Kidney (tissue), 14 donors: ENCODE results near the gene MEF2D. TPM values are rescaled to one million over a fixed set of nuclear protein-coding genes. Genes with fewer than 3 reads are reported as not detected.

Source experiments
- DNase-seq, 5 donors: peaks; one replicate each; pipeline ENCODE4 v3.0.0-alpha.2; 2013 to 2020
- FAIRE-seq: peaks from 2 replicates; lab custom pipeline; 2012; peaks lifted over from hg19 to GRCh38; lab: Jason Lieb, UNC
- H3K27ac ChIP-seq, 2 donors: one replicate each; pipeline ENCODE4 v1.7.0; 2013; ENCODE audit warnings: low read depth in 2 of 2, low read length in 2 of 2, inconsistent platforms in 1 of 2
- H3K27me3 ChIP-seq: one replicate; pipeline ENCODE4 v1.7.1; 2013; ENCODE audit warnings: low read length, inconsistent platforms; ENCODE audit not compliant: control insufficient read depth, insufficient read depth
- H3K36me3 ChIP-seq, 3 donors: one replicate each; pipeline versions ENCODE4 v1.7.0 to v1.7.1; 2013; ENCODE audit warnings: low read length in 3 of 3, control low read depth in 1 of 3, inconsistent platforms in 1 of 3; ENCODE audit not compliant: insufficient read depth in 3 of 3, control insufficient read depth in 2 of 3
- H3K4me1 ChIP-seq, 3 donors: one replicate each; pipeline versions ENCODE4 v1.7.0 to v1.7.1; 2013; ENCODE audit warnings: low read length in 3 of 3, inconsistent platforms in 1 of 3, low read depth in 1 of 3; ENCODE audit not compliant: control insufficient read depth in 2 of 3, insufficient read depth in 2 of 3
- H3K4me3 ChIP-seq, 3 donors: one replicate each; pipeline versions ENCODE4 v1.7.0 to v1.8.1; 2013; ENCODE audit warnings: low read length in 3 of 3, control low read depth in 1 of 3, inconsistent platforms in 1 of 3
- H3K9ac ChIP-seq, 3 donors: one replicate each; pipeline versions ENCODE4 v1.7.0 to v1.7.1; 2013; ENCODE audit warnings: low read length in 3 of 3, control low read depth in 1 of 3, inconsistent platforms in 1 of 3
- H3K9me3 ChIP-seq, 3 donors: one replicate each; pipeline versions ENCODE4 v1.7.0 to v1.7.1; 2013; ENCODE audit warnings: low read length in 3 of 3, control low read depth in 1 of 3, inconsistent platforms in 1 of 3; ENCODE audit not compliant: control insufficient read depth in 2 of 3, insufficient read depth in 1 of 3
- intact Hi-C: fragments of 100-400 bp; cut with DNase I; formaldehyde crosslinking; loops from one replicate; pipeline ENCODE4 v1.11.1; 2022
- polyA plus RNA-seq: library from polyadenylated mRNA; stranded (reverse); fragments of 350-450 nt; fragmentation: Illumina TruSeq; extraction: RNeasy Lipid Tissue Mini Kit (QIAGEN cat#74804); gene quantifications from one replicate; pipeline ENCODE4 v1.2.3, GENCODE V29; 2014; ENCODE audit warnings: low read depth, low replicate concordance; ENCODE audit not compliant: insufficient read depth
- total RNA-seq: library from RNA; stranded (reverse); fragmentation: NEBNext Ultra II Directional; extraction: Animal tissue kit (Norgen Biotek cat#: 25700); gene quantifications from one replicate; pipeline ENCODE4 v1.2.1, GENCODE V29; 2021
- TF ChIP-seq, protein P1 (sequence below): IDR thresholded peaks from 3 replicates; pipeline ENCODE4 v1.5.1; 2012; ENCODE audit warnings: mild to moderate bottlenecking, moderate library complexity, borderline replicate concordance; ENCODE audit not compliant: insufficient read depth; ENCODE audit errors: extremely low read depth
- donor health status: control.
- donor health status: control.
- donor health status: control.
- donor health status: control.
- donor health status: control.
- donor health status: DM: yes; HTN: yes; CAD: no.
- donor health status: Normal renal cell carcinoma (clear cell type).

The MEF2D gene
- total and polyA plus RNA-seq, 2 donors from 2014 or later: 13.7 to 49.3 TPM

DNA sequence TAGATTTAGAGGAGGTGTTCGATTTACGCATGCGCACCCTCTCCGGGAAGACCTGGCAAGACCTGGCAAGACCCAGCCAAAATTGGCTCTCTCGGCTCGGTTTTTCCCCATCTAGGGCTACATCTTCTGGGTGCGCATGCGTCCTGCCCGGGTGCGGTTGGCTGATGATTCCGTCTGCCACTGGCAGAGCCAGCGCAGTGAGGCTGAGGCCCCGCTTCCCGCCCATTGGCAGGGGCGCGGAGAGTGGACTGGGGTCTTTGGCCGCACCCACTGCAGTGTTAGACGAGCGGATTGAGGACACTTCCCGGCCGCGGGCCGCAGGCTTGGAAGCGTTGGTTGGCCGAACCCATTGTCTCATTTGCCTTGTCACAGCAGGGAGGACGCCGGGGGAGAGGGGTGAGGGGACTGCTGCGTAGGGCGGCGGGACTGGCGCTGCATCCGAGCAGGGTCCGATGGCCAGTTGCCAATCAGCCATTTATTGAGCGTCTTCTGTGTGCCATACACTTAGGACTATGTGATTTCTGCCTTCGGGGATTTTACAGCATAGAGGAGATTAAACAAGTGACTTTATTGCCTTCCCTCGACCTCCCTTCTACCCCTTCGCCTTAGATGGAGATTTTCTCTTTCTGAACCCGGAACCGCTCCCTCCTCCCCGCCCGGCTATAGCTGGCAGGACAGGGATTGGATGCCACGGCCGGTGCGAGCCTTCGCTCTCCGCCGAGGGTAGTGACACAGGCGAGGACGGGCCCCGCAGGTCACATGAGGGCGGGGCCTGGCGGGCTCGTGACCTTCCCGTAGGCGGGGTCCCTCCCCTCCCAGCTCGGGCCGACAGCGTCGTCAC, 43.7 kb downstream of the MEF2D start:
- Histone ChIP-seq H3K27ac (peak overlapping the region; percentile 99 to 100), H3K9ac (peak overlapping the region; percentile 55 to 98 (median 87)), H3K27me3 (no peaks in the 10 kb centered on the region), H3K36me3 (no peaks in the 10 kb centered on the region), H3K4me3 (peak overlapping the region; percentile 75 to 83 (median 78)), H3K4me1 (peaks cover 0 to 5% (median 3%) of the 10 kb centered on the region in 3 donors), H3K9me3 (no peaks in the 10 kb centered on the region)
- intact Hi-C loops: no loop called here
- no peak for FAIRE-seq
- TF ChIP-seq, protein P1, sequence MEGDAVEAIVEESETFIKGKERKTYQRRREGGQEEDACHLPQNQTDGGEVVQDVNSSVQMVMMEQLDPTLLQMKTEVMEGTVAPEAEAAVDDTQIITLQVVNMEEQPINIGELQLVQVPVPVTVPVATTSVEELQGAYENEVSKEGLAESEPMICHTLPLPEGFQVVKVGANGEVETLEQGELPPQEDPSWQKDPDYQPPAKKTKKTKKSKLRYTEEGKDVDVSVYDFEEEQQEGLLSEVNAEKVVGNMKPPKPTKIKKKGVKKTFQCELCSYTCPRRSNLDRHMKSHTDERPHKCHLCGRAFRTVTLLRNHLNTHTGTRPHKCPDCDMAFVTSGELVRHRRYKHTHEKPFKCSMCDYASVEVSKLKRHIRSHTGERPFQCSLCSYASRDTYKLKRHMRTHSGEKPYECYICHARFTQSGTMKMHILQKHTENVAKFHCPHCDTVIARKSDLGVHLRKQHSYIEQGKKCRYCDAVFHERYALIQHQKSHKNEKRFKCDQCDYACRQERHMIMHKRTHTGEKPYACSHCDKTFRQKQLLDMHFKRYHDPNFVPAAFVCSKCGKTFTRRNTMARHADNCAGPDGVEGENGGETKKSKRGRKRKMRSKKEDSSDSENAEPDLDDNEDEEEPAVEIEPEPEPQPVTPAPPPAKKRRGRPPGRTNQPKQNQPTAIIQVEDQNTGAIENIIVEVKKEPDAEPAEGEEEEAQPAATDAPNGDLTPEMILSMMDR: no peak
- peak; percentile 94 to 99 (median 97) for DNase-seq

DNA sequence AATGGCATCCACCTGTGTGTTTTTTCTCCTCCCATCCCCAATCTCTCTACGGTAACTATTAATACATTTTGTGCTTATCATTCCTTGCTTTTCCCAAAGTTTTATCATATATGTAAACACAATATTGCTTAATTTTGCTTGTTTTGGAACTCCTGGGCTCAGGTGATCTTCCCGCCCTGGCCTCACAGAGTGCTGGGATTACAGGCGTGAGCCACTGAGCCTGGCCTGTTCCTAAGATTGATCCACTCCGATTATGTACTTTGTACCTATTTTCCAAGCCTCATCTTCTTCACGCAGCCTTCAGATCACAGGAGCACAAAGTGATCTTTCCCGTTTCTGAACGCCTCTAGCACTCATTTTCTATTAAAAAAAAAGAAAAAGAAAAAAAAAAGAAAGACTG, 45.2 kb downstream of the MEF2D start:
- DNase-seq: no peak
- H3K4me1 ChIP-seq: peaks cover 0 to 5% (median 3%) of the 10 kb centered on the region in 3 donors
- H3K36me3 ChIP-seq: no peaks in the 10 kb centered on the region
- intact Hi-C loops: no loop called here
- TF ChIP-seq, protein P1: no peak
- H3K9me3 ChIP-seq: no peaks in the 10 kb centered on the region
- H3K4me3 ChIP-seq: no peak overlapping the region
- H3K27ac ChIP-seq: no peak overlapping the region
- no peak overlapping the region for H3K9ac ChIP-seq
- no peaks in the 10 kb centered on the region for H3K27me3 ChIP-seq
- FAIRE-seq: no peak

DNA sequence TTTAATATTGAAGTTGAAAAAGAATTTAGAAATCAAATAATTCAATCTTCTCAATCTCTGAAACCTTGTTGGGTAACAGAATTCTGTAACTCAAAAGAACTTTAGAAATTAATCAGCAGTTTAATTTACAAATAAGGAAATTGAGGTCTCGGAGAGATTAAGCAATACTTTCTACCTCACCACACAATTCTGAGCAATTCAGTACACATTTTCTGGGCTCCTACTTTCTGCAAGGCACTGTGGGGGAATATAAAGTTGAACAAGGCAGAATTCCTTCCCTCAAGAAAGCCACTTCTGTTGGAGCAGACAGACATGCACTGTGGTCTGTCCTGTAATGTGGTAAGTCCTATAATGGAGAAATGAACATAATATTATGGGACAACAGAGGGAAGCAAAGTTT, 47.7 kb downstream of the MEF2D start:
- Histone ChIP-seq H3K4me3 (no peak overlapping the region), H3K27ac (no peak overlapping the region), H3K4me1 (peaks cover 0 to 5% (median 3%) of the 10 kb centered on the region in 3 donors), H3K9me3 (no peaks in the 10 kb centered on the region), H3K9ac (no peak overlapping the region), H3K27me3 (no peaks in the 10 kb centered on the region), H3K36me3 (no peaks in the 10 kb centered on the region)
- intact Hi-C loops: no loop called here
- TF ChIP-seq, protein P1: no peak
- no peak for FAIRE-seq
- DNase-seq: no peak
